Measurements from ENCODE around the gene RARRES2. TPM values are rescaled to one million over a fixed set of nuclear protein-coding genes. Genes with fewer than 3 reads are reported as not detected.
A peak's percentile ranks its signal among the peaks of the same experiment; 100 is the strongest.

Gene RARRES2
- total RNA-seq, 1 experiment from 2014 or later = not detected

- H3K4me3 ChIP-seq = peak overlapping the region; percentile 74
- DNase-seq = peak; percentile 60
- H3K27me3 ChIP-seq = no peaks in the 10 kb centered on the region
- H3K36me3 ChIP-seq = peaks cover under 1% of the 10 kb centered on the region
- H3K9me3 ChIP-seq = no peaks in the 10 kb centered on the region
Measured at GRCh38 chr7:150368884-150369747, 27.7 kb upstream of the RARRES2 start.

DNA sequence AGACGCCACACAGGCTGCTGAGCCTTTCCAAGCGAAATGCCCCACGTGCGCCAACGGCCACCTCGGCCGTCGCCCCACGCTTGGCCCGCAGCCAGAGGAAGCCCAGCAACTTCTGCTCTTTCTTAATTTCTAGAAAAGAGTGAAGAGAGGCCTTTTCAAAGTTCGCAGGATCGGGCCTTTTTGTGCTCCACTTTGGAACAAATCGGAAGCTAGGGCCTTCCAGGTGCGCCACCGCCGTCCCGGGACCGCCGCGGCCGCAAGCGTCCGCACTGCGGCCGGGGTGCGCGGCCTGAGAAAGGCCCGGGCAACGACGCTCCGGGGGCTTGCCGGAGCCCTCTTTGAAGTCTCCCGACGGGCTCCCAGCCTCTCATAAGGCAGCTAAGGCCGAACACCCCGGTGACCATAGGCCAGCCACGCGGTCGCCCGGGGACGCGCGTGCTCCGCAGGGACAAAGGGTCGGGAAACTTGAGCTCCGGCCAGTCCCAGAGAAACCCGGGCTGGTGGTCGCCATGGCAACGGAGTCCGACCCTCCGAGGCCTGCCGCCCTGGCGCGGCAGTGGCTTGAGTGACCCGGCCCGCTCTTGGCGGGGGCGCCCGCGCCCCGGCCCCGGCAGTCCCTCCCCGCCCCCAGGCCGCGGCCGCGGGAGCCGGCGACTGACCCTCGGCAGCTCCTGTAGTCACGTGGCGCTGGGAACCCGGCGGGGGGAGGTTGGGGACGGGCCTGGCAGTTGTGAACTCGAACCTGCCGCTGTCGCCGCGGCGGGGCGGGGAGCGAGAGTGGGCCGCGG, 26.9 kb upstream of the RARRES2 start, which contains the start of gene REPIN1:
Gene REPIN1, plus strand, starts transcription at position 727 of the 788 bp plus-strand sequence. CDS start 890 bp downstream, outside the sequence.
- H3K4me3 ChIP-seq = peak within 1 kb of the TSS; percentile 74
- H3K27me3 ChIP-seq = no peaks in the 10 kb centered on the region
- peak; percentile 87 for DNase-seq
- H3K9me3 ChIP-seq = no peaks in the 10 kb centered on the region
- H3K36me3 ChIP-seq = no peaks in the 10 kb centered on the region; the same call in 1 of the 2 replicates

GRCh38 chr7:150367677-150368095, 26.3 kb upstream of the RARRES2 start:
- no peaks in the 10 kb centered on the region for H3K9me3 ChIP-seq
- H3K36me3 ChIP-seq = no peaks in the 10 kb centered on the region; the same call in 1 of the 2 replicates
- DNase-seq = no peak
- no peaks in the 10 kb centered on the region for H3K27me3 ChIP-seq
- H3K4me3 ChIP-seq = peak overlapping the region; percentile 74

DNA sequence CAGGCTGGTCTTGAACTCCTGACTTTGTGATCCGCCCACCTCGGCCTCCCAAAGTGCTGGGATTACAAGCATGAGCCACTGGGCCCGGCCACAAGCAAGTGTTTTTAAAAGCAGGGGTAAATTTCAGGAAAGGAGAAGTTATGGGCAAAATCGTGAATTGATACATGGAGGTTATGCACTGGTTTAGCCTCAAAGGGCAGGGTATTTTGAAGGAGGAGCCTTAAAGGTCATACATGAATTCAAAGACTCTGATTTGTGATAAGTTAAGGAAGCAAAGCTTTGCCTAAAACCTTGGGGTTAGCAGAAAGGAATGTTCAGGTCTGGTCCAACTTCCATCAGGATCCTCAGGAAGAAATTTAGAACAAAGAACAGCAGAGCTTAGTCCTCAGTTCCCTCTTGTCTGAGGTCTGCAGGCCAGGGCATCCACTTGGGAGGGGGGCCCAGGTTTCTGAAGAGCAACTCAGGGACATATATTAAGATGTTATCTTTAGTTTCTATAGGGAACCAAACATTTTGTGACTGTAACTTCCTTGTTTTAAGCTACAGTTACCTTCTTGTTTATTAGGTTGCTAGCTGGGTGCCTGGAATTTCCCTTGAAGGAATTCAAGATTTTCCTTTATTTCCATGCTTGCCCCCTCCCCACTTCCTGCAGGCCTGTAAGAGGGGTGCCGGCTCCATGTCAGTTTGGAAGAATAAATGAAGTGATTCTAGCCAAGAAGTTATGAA, 24.4 kb upstream of the RARRES2 start:
- no peaks in the 10 kb centered on the region for H3K27me3 ChIP-seq
- H3K9me3 ChIP-seq = no peaks in the 10 kb centered on the region
- DNase-seq = no peak
- H3K4me3 ChIP-seq = no peak overlapping the region
- H3K36me3 ChIP-seq = no peaks in the 10 kb centered on the region; the same call in 1 of the 2 replicates

GRCh38 chr7:150365194-150365593, 23.8 kb upstream of the RARRES2 start:
- Histone ChIP-seq H3K36me3 (no peaks in the 10 kb centered on the region), H3K27me3 (no peaks in the 10 kb centered on the region), H3K4me3 (no peak overlapping the region), H3K9me3 (no peaks in the 10 kb centered on the region)
- DNase-seq = no peak

DNA sequence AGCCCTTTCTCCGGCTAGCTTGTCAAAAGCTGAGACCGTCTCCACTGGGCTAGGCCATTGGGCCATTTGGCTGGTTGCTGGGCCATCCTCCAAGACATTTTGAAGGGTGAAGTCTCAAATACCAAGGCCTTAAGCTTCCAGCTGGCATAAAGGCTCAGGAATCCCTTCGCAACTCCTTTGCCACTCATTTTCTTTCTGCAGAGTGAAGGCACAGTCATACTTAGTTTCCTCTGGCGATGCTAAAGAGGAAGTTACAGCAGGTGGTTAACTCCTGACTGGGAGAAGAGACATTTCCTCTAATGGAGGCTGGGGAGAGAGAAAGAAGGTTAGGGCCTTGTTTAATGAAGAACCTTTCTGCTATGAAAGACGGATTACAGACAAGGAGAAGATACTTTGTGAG, 22.4 kb upstream of the RARRES2 start:
- Histone ChIP-seq H3K4me3 (no peak overlapping the region), H3K36me3 (no peaks in the 10 kb centered on the region), H3K9me3 (no peaks in the 10 kb centered on the region), H3K27me3 (no peaks in the 10 kb centered on the region)
- no peak for DNase-seq

DNA sequence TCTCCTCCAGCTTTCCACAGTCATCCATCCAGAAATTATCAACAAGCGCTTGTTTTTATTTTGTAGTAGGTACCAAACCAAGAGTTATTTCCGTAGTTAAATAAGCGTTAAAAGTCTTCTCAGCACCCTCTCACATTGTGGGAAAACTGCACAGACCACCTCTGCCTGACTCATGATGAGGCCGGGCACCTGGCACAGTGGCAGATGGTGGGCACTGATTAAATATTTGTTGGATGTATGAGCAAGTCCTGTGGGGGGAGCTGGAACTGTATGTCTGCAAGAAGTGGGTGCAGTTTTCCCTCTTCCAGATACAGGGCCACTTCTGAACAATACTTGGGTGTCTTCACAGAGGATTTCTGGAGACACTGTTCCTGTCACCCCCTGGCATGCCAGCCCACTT, 21.9 kb upstream of the RARRES2 start:
- H3K4me3 ChIP-seq = no peak overlapping the region
- no peaks in the 10 kb centered on the region for H3K9me3 ChIP-seq
- H3K36me3 ChIP-seq = no peaks in the 10 kb centered on the region
- no peaks in the 10 kb centered on the region for H3K27me3 ChIP-seq
- no peak for DNase-seq

GRCh38 chr7:150361807-150362621, 20.6 kb upstream of the RARRES2 start:
- no peak for DNase-seq
- H3K9me3 ChIP-seq = no peaks in the 10 kb centered on the region
- H3K36me3 ChIP-seq = no peaks in the 10 kb centered on the region
- no peaks in the 10 kb centered on the region for H3K27me3 ChIP-seq
- no peak overlapping the region for H3K4me3 ChIP-seq

- Histone ChIP-seq H3K27me3 (no peaks in the 10 kb centered on the region), H3K36me3 (no peaks in the 10 kb centered on the region), H3K9me3 (no peaks in the 10 kb centered on the region), H3K4me3 (no peak overlapping the region)
- no peak for DNase-seq
Measured at GRCh38 chr7:150361402-150361801, 20.0 kb upstream of the RARRES2 start.

- no peaks in the 10 kb centered on the region for H3K27me3 ChIP-seq
- H3K9me3 ChIP-seq = no peaks in the 10 kb centered on the region
- DNase-seq = no peak
- H3K36me3 ChIP-seq = no peaks in the 10 kb centered on the region
- H3K4me3 ChIP-seq = no peak overlapping the region
Measured at GRCh38 chr7:150360363-150361058, 19.1 kb upstream of the RARRES2 start.

DNA sequence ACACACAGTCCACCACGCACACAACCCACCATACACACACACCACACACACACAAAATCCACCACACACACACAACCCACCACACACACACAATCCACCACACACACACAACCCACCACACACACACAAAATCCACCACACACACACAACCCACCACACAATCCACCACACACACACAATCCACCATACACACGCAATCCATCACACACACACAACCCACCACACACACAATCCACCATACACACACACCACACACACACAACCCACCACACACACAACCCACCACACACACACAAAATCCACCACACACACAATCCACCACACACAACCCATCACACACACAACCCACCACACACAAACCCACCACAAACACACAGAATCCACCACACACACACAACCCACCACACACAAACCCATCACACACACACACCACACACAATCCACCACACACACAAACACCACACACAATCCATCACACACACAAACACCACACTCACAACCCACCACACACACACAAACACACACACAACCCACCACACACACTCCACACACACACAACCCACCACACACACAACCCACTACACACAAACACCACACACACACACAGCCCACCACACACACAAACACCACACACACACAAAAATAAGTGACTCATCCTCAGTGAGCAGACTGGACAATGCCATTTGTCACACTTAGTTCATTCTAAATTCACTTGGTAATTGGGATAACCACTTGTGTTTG, 18.4 kb upstream of the RARRES2 start:
- no peaks in the 10 kb centered on the region for H3K9me3 ChIP-seq
- no peak for DNase-seq
- no peaks in the 10 kb centered on the region for H3K36me3 ChIP-seq
- H3K4me3 ChIP-seq = no peak overlapping the region
- no peaks in the 10 kb centered on the region for H3K27me3 ChIP-seq

DNA sequence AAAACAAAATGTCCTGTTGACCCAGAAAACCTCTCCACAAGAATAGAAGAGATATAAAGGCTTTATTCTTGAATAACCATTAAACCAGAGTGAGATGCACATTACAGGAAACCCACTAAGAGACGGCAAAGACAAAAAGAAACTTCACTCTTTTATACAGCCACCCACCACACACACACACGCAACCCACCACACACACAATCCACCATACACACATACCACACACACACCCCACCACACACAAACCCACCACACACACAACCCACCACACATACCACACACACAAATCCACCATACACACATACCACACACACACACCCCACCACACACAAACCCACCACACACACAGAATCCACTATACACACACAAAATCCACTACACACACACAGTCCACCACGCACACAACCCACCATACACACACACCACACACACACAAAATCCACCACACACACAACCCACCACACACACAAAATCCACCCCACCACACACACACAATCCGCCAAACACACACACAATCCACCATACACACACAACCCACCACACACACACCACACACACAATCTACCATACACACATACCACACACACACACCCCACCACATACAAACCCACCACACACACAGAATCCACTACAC, 17.7 kb upstream of the RARRES2 start:
- Histone ChIP-seq H3K27me3 (no peaks in the 10 kb centered on the region), H3K36me3 (no peaks in the 10 kb centered on the region), H3K9me3 (no peaks in the 10 kb centered on the region), H3K4me3 (no peak overlapping the region)
- no peak for DNase-seq

- no peak overlapping the region for H3K4me3 ChIP-seq
Measured at GRCh38 chr7:150358433-150358832, 17.0 kb upstream of the RARRES2 start.

DNA sequence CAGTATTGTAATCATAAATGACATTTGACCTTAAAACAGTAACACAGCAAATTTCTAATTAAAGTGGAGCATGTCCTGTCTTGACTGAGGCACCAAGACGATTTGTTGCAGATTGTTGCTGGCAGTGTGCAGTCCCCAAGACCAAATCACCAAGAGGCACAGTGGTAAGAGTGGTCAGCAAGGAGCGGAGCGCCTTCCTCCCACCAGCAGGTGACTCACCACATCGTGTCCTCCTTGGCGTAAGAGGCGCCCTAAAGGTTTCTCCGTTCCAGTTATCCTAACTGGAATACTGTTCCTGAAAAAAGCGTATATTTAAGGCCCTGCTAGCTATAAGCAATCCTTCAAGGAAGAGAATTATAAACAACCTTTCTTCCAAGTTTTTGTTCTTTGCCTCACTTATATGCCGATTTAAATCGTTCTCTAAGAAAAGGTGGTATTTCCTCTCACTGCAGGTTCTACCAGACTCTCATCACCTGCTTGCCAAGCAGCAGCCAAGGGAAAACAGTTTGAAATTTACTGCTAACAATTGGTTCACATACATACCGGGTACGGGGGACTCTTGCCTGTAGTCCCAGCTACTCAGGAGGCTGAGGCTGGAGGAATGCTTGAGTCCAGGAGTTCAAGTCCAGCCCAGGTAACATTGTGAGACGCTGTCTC, 16.5 kb upstream of the RARRES2 start:
- no peak for DNase-seq
- Histone ChIP-seq H3K4me3 (no peak overlapping the region), H3K36me3 (no peaks in the 10 kb centered on the region), H3K27me3 (no peaks in the 10 kb centered on the region), H3K9me3 (no peaks in the 10 kb centered on the region)

More at GRCh38 chr7:150358433-150358832, 17.0 kb upstream of the RARRES2 start:
- no peaks in the 10 kb centered on the region for H3K27me3 ChIP-seq
- H3K9me3 ChIP-seq = no peaks in the 10 kb centered on the region
- DNase-seq = no peak
- no peaks in the 10 kb centered on the region for H3K36me3 ChIP-seq
